HCT116 (cell line): Measurements from ENCODE around the gene DUSP16. TPM values are rescaled to one million over a fixed set of nuclear protein-coding genes. Genes with fewer than 3 reads are reported as not detected.

ENCODE experiments used
- ATAC-seq: fragments of 200-7000 bp; cut with Tn5 transposase; 2 replicates; pipeline ENCODE4 v1.9.1; 2020; ENCODE audit warnings: mild to moderate bottlenecking, moderate library complexity
- BruUV-seq: library from RNA; stranded (reverse); fragments of 400-500 nt; replicated peaks from 2 replicates; lab custom pipeline; 2021; lab: Mats Ljungman, UMichigan
- CTCF ChIA-PET: fragments of 300-600 bp; sonication (Branson Sonifier 250); formaldehyde crosslinking; loops from one replicate; lab custom pipeline; 2021; ENCODE audit warnings: antibody characterized with exemption; lab: Charles Lee
- POLR2A ChIA-PET: fragments of 300-600, 350-600 bp; sonication (Branson Sonifier 250); formaldehyde crosslinking; loops from one replicate; lab custom pipeline; 2021; ENCODE audit warnings: antibody characterized with exemption; lab: Charles Lee
- RAD21 ChIA-PET, 2 experiments: fragments of 300-600 bp; sonication (Branson Sonifier 250); formaldehyde crosslinking; loops; one replicate each; lab custom pipeline; 2023; ENCODE audit warnings: low total read pairs in 2 of 2; ENCODE audit not compliant: uncharacterized antibody in 2 of 2, unreplicated experiment in 2 of 2, low non-redundant PET in 1 of 2; lab: Charles Lee
- DNase-seq: peaks from one replicate; pipeline ENCODE4 v3.0.0-alpha.2; 2010; ENCODE audit warnings: low read depth, low spot score
- H2AFZ ChIP-seq: fragments of 200-600 bp; shearing (Covaris generic), sonication (generic); 2 replicates; pipeline ENCODE4 v1.6.1; 2017; ENCODE audit warnings: low read depth, mixed run types, mixed read lengths, antibody characterized with exemption, low read length; ENCODE audit not compliant: poor library complexity, severe bottlenecking
- H3K27ac ChIP-seq: 2 replicates; pipeline ENCODE4 v1.5.1; 2012; ENCODE audit warnings: low read depth, low read length
- H3K27me3 ChIP-seq: fragments of 200-600 bp; sonication (generic); 2 replicates; pipeline ENCODE4 v1.6.1; 2016; ENCODE audit warnings: mixed run types, low read length, mixed read lengths; ENCODE audit not compliant: insufficient read depth
- H3K36me3 ChIP-seq, 2 experiments: fragments of 200-500 bp in 1 of 2; fragments of 200-600 bp in 1 of 2; sonication (Bioruptor generic) in 1 of 2; sonication (generic) in 1 of 2; 2 replicates each; pipeline versions ENCODE4 v1.5.1 to v1.6.1; 2014 to 2016; ENCODE audit warnings: low read length in 2 of 2, inconsistent platforms in 1 of 2, mixed read lengths in 1 of 2, mixed run types in 1 of 2; ENCODE audit not compliant: insufficient read depth in 2 of 2, control insufficient read depth in 1 of 2
- H3K4me1 ChIP-seq, 2 experiments: fragments of 200-600 bp in 1 of 2; sonication (generic) in 1 of 2; 2 replicates each; pipeline versions ENCODE4 v1.5.1 to v1.6.1; 2012 to 2017; ENCODE audit warnings: low read length in 2 of 2, inconsistent platforms in 1 of 2, mild to moderate bottlenecking in 1 of 2, mixed read lengths in 1 of 2, mixed run types in 1 of 2, moderate library complexity in 1 of 2; ENCODE audit not compliant: insufficient read depth in 2 of 2, control insufficient read depth in 1 of 2
- H3K4me2 ChIP-seq: fragments of 200-600 bp; sonication (generic); 2 replicates; pipeline ENCODE4 v1.6.1; 2017; ENCODE audit warnings: mixed run types, low read length, mixed read lengths
- H3K4me3 ChIP-seq, 2 experiments: fragments of 200-600 bp in 1 of 2; sonication (generic) in 1 of 2; replicated peaks in 1 of 2; 2 replicates each; pipeline ENCODE4 v1.5.1; 2011 to 2016; ENCODE audit warnings: low read length in 2 of 2, control low read depth in 1 of 2, low read depth in 1 of 2, mild to moderate bottlenecking in 1 of 2, mixed read lengths in 1 of 2, mixed run types in 1 of 2
- H3K79me2 ChIP-seq: fragments of 200-600 bp; sonication (generic); 2 replicates; pipeline ENCODE4 v1.6.1; 2017; ENCODE audit warnings: mild to moderate bottlenecking, mixed run types, low read length, moderate library complexity, mixed read lengths; ENCODE audit not compliant: insufficient read depth
- H3K9ac ChIP-seq: fragments of 200-600 bp; sonication (generic); 2 replicates; pipeline ENCODE4 v1.6.1; 2016; ENCODE audit warnings: low read length, mixed read lengths
- H3K9me2 ChIP-seq: fragments of 200-600 bp; sonication (generic), shearing (Covaris generic); 2 replicates; pipeline ENCODE4 v1.6.1; 2017; ENCODE audit warnings: mixed run types, mild to moderate bottlenecking, moderate library complexity; ENCODE audit not compliant: insufficient read depth
- H3K9me3 ChIP-seq, 2 experiments: fragments of 200-500 bp in 1 of 2; fragments of 200-600 bp in 1 of 2; sonication (Bioruptor generic) in 1 of 2; sonication (generic) in 1 of 2; 2 replicates each; pipeline ENCODE4 v1.6.1; 2014 to 2017; ENCODE audit warnings: low read length in 2 of 2, mixed read lengths in 2 of 2, inconsistent platforms in 1 of 2, low read depth in 1 of 2, mild to moderate bottlenecking in 1 of 2, mixed run types in 1 of 2, moderate library complexity in 1 of 2; ENCODE audit not compliant: control insufficient read depth in 1 of 2, insufficient read depth in 1 of 2
- H4K20me1 ChIP-seq: fragments of 200-600 bp; sonication (generic), shearing (Covaris generic); 2 replicates; pipeline ENCODE4 v1.6.1; 2017; ENCODE audit warnings: mixed run types, mild to moderate bottlenecking, moderate library complexity; ENCODE audit not compliant: insufficient read depth
- CBX3 ChIP-seq: IDR thresholded peaks from 2 replicates; pipeline ENCODE4 v1.6.1; 2012; ENCODE audit warnings: low read depth
- CEBPB ChIP-seq: IDR thresholded peaks from 2 replicates; pipeline ENCODE4 v1.6.1; 2012; ENCODE audit warnings: low read depth
- EGR1 ChIP-seq: IDR thresholded peaks from 2 replicates; pipeline ENCODE4 v1.6.1; 2012; ENCODE audit warnings: low read depth
- ELF1 ChIP-seq: IDR thresholded peaks from 2 replicates; pipeline ENCODE4 v1.6.1; 2012; ENCODE audit warnings: low read depth, borderline replicate concordance
- EZH2 ChIP-seq: fragments of 200-600 bp; sonication (generic); IDR thresholded peaks from 2 replicates; pipeline ENCODE4 v1.6.1; 2017; ENCODE audit warnings: antibody characterized with exemption, mixed run types
- JUND ChIP-seq: IDR thresholded peaks from 2 replicates; pipeline ENCODE4 v1.6.1; 2012
- POLR2A ChIP-seq: IDR thresholded peaks from 2 replicates; pipeline ENCODE4 v1.7.0; 2011; ENCODE audit warnings: borderline replicate concordance; ENCODE audit not compliant: insufficient read depth, insufficient read length; ENCODE audit errors: extremely low read depth
- RAD21 ChIP-seq: IDR thresholded peaks from 2 replicates; pipeline ENCODE4 v1.6.1; 2012; ENCODE audit warnings: low read depth, mild to moderate bottlenecking
- REST ChIP-seq: IDR thresholded peaks from 2 replicates; pipeline ENCODE4 v1.6.1; 2012; ENCODE audit warnings: low read depth
- SIN3A ChIP-seq: IDR thresholded peaks from 2 replicates; pipeline ENCODE4 v1.6.1; 2012; ENCODE audit warnings: low read depth
- TCF7L2 ChIP-seq: IDR thresholded peaks from 2 replicates; pipeline ENCODE4 v1.7.0; 2011; ENCODE audit warnings: borderline replicate concordance, inconsistent platforms; ENCODE audit not compliant: insufficient read depth, insufficient read length; ENCODE audit errors: extremely low read depth
- ZBTB33 ChIP-seq: IDR thresholded peaks from 2 replicates; pipeline ENCODE4 v1.6.1; 2011; ENCODE audit warnings: mild to moderate bottlenecking, low read length, moderate library complexity; ENCODE audit not compliant: insufficient replicate concordance; ENCODE audit errors: extremely low read depth
- intact Hi-C: fragments of 100-400 bp; cut with micrococcal nuclease; formaldehyde crosslinking; loops from 2 replicates; pipeline ENCODE4 v1.10.0; 2022
- total RNA-seq: library from RNA; stranded (reverse); gene quantifications from one replicate; pipeline ENCODE4 v1.2.1, GENCODE V29; 2021; ENCODE audit not compliant: unreplicated experiment
- TF ChIP-seq, protein P1 (sequence below), 3 experiments: fragments of 200-600 bp in 1 of 3; sonication (generic) in 1 of 3; IDR thresholded peaks in 2 of 3; conservative IDR thresholded peaks in 1 of 3; 2 replicates each; pipeline ENCODE4 v1.5.1; 2012 to 2017; ENCODE audit warnings: low read depth in 2 of 3, low read length in 2 of 3, antibody characterized with exemption in 1 of 3, borderline replicate concordance in 1 of 3, control low read depth in 1 of 3, mild to moderate bottlenecking in 1 of 3, mixed read lengths in 1 of 3, mixed run types in 1 of 3, moderate library complexity in 1 of 3; ENCODE audit not compliant: insufficient read depth in 1 of 3

DUSP16 gene
- total RNA-seq, 1 experiment from 2014 or later = 13.4 TPM

DNA sequence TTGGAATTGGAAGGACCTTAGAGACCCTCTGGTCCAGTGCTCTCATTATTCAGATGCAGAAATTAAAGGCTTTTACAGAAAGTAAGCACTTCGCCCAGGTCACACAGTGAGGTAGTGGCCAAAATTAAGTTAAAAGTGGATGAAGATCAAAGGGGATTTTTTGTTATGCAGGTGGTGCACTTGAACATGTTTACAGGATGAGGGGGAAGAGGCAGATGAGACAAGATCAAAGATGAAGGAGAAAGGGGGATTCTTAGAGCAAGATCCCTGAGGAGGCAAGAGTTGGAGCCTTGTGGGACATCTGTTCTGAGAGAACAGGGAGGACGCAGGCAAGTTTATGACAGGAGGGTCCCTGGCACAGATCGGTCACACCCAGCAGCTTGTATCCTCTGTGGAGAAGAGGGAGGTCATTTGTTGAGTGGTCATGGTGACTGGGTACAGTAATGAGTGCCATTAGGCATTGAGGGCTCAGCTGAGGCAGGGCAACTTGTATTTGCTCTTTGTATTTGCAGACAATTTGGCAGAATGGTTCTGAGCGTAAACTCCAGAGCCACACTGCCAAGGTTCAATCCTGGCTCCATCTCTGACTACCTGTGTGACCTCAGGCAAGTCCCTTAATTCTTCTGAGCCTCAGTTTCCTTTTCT, 121.8 kb downstream of the DUSP16 start:
- intact Hi-C loops = no loop called here
- BruUV-seq = no TSS peak
- POLR2A ChIA-PET = no interaction called here
- peaks cover 5 to 12% of the 10 kb centered on the region in 2 experiments for H3K4me1 ChIP-seq
- H3K9me2 ChIP-seq = no peaks in the 10 kb centered on the region
- H4K20me1 ChIP-seq = no peaks in the 10 kb centered on the region
- no peak overlapping the region for H3K4me2 ChIP-seq
- H3K9ac ChIP-seq = no peak overlapping the region
- no peak overlapping the region for H2AFZ ChIP-seq
- H3K36me3 ChIP-seq = no peaks in the 10 kb centered on the region
- TF ChIP-seq SIN3A (no peak), ELF1 (no peak), EZH2 (no peak), POLR2A (no peak), CEBPB (no peak)
- ATAC-seq (no peak), DNase-seq (no peak)
- no peaks in the 10 kb centered on the region for H3K9me3 ChIP-seq
- H3K79me2 ChIP-seq = no peaks in the 10 kb centered on the region
- CTCF ChIA-PET = no interaction called here
- H3K27me3 ChIP-seq = no peaks in the 10 kb centered on the region
- RAD21 ChIA-PET = no interaction called here
- no peak overlapping the region for H3K4me3 ChIP-seq
- no peak overlapping the region for H3K27ac ChIP-seq

GRCh38 chr12:12439636-12440035, 123.0 kb downstream of the DUSP16 start:
- TF ChIP-seq EGR1 = no peak
- no peak for TF ChIP-seq TCF7L2
- TF ChIP-seq, protein P1, sequence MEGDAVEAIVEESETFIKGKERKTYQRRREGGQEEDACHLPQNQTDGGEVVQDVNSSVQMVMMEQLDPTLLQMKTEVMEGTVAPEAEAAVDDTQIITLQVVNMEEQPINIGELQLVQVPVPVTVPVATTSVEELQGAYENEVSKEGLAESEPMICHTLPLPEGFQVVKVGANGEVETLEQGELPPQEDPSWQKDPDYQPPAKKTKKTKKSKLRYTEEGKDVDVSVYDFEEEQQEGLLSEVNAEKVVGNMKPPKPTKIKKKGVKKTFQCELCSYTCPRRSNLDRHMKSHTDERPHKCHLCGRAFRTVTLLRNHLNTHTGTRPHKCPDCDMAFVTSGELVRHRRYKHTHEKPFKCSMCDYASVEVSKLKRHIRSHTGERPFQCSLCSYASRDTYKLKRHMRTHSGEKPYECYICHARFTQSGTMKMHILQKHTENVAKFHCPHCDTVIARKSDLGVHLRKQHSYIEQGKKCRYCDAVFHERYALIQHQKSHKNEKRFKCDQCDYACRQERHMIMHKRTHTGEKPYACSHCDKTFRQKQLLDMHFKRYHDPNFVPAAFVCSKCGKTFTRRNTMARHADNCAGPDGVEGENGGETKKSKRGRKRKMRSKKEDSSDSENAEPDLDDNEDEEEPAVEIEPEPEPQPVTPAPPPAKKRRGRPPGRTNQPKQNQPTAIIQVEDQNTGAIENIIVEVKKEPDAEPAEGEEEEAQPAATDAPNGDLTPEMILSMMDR (IDR thresholded peaks at IDR 0.05 in 2 of 3, conservative IDR thresholded peaks at IDR 0.05 in 1 of 3; ENCODE audit: borderline replicate concordance in 1 of 3, insufficient read depth in 1 of 3, low read depth in 2 of 3, low read length in 2 of 3) = no peak
- no peak for TF ChIP-seq CBX3
- TF ChIP-seq RAD21 = no peak
- no peak for TF ChIP-seq CEBPB
- TF ChIP-seq ZBTB33 = no peak
- TF ChIP-seq SIN3A = no peak
- TF ChIP-seq REST = no peak
- TF ChIP-seq JUND = no peak
- Histone ChIP-seq H3K27ac (no peak overlapping the region), H3K79me2 (no peaks in the 10 kb centered on the region), H3K36me3 (no peaks in the 10 kb centered on the region), H3K4me2 (no peak overlapping the region), H2AFZ (no peak overlapping the region), H3K4me3 (no peak overlapping the region), H3K9me3 (no peaks in the 10 kb centered on the region), H3K4me1 (peaks cover 5 to 12% of the 10 kb centered on the region in 2 experiments), H4K20me1 (no peaks in the 10 kb centered on the region), H3K9ac (no peak overlapping the region), H3K27me3 (no peaks in the 10 kb centered on the region), H3K9me2 (no peaks in the 10 kb centered on the region)
- DNase-seq = no peak
- ChIA-PET POLR2A (no interaction called here), RAD21 (no interaction called here), CTCF (no interaction called here)
- no peak for ATAC-seq
- BruUV-seq = no TSS peak
- intact Hi-C loops = no loop called here
